ENCODE measurements around the gene NDUFAF8.

The NDUFAF8 gene

GRCh38 chr17:81238815-81239713 is at the start of gene NDUFAF8, which contains the start of gene TEPSIN:
NDUFAF8 (plus strand) TSS chr17:81239318; CDS start chr17:81239364, 46 bp downstream.
TEPSIN (minus strand) TSS chr17:81239055; CDS start chr17:81239033, 22 bp downstream.
- peak; percentile 99 for FAIRE-seq

- no peak for FAIRE-seq
These were observed 49.2 kb upstream of the NDUFAF8 start for GRCh38 chr17:81189670-81190530.

DNA sequence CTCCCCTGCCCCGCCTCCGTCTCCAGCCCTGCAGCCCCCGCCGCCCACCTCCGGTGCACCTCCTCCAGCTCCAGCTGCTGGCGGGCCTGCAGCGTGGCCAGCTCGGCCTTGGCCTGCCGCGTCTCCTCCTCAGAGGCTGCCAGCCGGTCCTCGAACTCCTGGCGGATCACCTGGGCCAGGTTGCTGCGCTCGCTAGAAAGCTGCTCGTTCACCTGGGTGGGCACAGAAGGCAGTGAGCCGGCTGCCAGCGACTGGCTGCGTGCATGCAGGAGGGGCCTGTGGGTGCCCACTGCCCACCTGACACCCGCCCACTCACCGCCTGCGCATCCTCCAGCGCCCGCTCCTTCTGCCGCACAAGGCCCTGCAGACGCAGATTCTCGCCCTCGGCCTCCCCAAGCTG is 48.5 kb upstream of the NDUFAF8 start:
- no peak for FAIRE-seq

DNA sequence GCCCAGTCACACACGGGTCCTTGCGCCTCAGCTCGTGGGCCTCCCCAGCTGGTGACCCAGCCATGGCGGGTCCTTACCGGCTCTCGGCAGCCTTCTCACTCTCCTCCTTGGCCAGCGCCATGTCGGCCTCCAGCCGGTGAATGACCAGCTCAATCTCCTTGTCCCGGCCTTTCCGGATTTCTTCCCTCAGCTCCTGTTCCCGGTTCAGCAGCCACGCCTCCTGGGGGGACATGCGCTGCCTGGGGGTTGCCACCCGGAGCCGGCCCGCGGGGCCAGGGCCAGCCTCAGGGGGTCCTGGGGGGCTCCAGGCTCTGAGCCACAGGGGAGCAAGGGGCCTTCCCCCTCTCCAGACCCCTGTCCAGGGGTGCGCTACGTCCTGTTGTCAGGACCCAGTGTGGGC is 48.0 kb upstream of the NDUFAF8 start:
- no peak for FAIRE-seq

- no peak for FAIRE-seq
These were observed 47.5 kb upstream of the NDUFAF8 start for GRCh38 chr17:81191646-81192045.

DNA sequence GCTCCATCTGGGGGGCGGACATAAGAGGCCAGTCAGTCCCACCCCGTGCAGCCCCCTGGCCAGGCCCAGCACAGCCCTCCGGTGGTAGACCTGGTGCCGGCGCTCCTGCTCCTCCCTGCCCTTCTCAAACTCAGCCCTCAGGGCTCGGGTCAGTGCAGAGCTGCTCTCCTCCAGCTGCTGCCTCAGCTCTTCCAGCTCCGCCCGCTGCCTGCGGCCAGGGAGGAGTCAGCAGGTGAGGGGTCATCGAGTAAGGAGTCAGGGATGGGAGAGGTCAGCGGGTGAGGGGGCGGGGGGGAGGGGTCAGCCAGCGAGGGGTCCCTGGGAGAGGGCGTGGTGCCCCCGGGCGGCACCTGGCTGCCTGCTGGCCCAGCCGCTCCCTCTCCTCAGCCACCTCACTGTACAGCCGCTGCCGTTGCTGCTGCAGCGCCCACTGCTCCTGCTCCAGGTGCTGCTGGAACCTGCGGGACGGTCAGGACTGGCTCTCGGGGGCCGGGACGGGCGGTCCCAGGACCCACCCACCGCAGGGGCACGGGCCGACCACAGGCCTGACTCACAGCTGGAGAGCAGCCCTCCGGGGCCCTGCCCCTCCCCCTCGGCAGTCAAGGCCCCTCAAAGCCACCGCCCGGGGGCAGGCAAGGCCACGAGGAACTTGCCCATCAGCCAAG is 46.6 kb upstream of the NDUFAF8 start:
- no peak for FAIRE-seq

DNA sequence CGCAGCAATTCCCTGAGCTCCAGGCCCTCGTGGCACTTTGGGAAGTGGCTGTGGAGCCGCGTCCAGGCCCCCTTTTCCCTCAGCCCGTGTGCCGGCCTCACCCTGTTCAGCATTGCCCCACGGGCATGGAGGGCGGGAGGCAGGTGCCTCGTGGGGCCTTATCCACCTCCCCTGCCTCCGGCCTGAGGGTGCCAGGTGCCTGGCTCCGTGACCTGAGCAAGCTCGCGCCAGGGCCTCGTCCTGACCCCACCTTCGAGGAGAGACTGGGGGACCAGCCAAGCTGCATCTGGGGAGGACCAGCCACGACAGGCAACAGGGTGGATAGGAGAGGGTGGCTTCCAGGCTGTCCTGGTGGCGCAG is 46.1 kb upstream of the NDUFAF8 start:
- FAIRE-seq, result no peak

DNA sequence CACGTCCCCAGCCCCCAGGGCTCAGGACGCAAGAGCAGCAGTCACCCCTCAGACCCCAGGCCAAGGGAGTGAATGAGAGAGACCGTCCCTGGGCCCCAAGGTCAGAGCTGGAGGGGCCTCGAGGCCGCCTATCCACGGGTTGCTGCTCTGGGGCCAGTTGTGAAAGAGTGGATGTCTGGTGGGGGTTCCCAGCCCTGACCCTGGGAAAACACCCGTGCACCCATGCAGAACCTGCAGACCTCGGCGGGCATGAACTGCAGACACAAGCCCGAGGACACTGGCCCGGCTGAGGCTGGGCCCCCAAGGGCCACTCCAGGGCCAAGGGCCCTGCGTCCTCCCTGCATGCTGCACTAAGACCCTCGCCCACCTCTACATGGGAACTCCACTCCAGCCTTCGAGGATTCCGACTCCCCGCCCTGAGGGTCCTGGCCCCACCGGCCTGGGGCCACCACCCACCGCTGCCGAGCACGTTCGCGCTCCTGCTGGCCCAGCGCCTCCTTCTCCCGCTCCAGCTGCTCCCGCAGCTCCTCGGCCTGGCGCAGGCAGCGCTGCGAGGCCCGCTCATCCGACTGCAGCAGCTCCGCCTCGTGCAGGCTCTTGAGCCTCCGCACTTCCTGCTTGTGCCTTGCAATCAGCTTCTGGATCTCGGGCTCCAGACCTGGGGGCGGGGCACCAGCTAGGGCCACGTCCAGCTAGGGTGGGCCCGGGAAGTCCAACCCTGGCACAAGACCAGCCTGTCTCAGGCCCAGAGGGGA is 45.5 kb upstream of the NDUFAF8 start:
- FAIRE-seq, result no peak

- no peak for FAIRE-seq
These were observed 44.8 kb upstream of the NDUFAF8 start for GRCh38 chr17:81194225-81194760.

GRCh38 chr17:81194941-81195901 is 43.9 kb upstream of the NDUFAF8 start:
- no peak for FAIRE-seq

DNA sequence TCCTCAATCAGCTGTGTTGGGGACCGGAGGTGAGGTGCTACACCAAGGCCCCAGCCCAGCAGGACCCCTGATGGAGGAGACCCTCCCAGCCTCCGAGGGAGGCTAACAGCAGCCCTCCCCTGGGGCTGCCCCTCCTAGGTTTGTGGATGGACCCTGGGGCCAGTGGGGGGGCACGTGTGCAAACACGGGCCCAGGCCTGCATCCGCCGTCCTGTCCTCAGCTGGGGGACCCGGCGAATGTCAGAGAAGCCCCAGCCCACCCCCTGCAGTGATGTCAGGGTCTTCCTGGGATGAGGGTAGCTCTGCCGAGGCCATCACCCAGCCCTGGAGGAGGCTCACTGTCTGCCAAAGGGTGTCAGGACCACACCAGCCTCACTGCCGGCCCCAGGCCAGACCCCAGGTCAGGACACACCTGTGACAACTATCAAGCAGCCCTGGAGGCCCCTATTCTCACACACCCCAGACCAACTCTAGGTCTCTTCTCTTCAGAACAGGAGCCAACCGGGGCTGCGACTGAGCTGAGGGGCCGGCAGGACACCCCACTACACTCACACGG is 43.1 kb upstream of the NDUFAF8 start:
- no peak for FAIRE-seq

- no peak for FAIRE-seq
These were observed 42.4 kb upstream of the NDUFAF8 start for GRCh38 chr17:81196505-81197408.

- no peak for FAIRE-seq
These were observed 41.7 kb upstream of the NDUFAF8 start for GRCh38 chr17:81197409-81197795.

DNA sequence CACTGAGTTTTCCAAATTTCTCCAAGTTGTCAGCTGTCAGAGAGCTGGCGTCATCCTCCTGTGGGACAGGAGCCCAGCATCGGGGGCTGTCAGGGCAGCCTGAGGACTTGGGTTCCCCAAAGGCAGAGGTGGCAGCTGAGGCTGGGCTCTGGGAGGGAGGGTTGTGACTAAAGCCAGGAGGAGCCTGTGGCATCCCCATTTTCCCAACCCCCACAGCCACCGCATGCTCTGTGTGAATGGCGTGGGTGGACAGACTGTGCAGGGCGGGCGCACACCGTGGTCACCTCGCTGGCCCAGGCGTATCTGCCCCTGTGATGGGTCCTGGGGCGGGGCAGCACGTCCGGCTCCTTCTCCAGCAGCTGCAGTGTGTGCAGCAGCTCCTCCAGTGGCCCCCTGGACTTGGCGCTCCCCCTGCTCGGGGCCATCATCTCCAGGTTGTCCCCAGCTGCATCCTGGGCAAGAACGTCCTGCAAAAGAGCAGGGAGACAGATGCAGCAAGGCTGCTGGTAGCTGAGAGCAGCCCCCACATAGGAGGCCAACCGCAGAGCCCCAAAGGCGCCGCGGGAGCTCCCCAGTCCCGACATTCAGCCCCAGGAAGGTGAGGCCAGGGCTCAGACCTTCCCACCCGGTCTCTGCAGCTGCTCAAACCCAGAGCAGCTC is 41.2 kb upstream of the NDUFAF8 start:
- FAIRE-seq, result no peak

GRCh38 chr17:81198826-81199481 is 40.2 kb upstream of the NDUFAF8 start:
- no peak for FAIRE-seq

DNA sequence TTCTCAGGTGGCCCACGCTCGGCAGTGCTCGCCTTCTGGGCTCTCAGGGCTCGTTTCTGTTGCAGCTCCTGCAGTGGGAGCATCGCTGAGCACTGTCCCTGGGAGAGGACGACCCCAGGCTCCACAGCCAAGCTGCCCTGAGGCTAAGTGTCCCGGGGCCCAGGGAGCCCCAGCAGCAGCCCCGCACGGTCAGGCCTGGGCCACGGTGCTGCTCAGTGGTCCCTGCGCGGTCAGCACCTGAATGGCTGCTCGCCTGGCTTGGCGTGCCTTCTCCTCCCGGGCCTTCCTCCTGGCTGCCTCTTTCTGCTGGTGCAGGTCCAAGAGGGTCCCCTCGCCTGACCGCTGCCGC is 39.7 kb upstream of the NDUFAF8 start:
- FAIRE-seq, result no peak

DNA sequence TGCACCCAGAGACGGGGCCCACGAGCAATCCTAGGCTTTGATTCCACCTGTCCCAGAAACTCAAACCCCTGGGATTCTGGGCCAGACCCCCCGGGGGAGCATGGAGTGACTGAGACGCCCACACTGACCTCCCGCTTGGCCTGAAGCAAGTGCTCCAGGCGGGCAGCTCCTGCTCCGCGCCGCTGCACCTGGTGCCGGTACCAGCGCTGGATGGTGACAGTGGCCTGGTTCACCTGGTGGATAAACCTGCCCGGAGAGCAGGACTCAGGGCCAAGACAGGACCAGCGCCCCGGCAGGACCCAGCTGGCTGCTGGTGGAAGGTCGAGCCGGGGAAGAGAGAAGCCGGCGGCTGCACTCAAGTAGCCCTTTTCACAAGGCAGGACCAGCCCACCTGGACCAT is 38.9 kb upstream of the NDUFAF8 start:
- no peak for FAIRE-seq

Data from G401.6 (cell line).